Gastrocnemius medialis (tissue), 4 donors: ENCODE data around the gene UBN1. TPM values are rescaled to one million over a fixed set of nuclear protein-coding genes. Genes with fewer than 3 reads are reported as not detected.

Experiments used
- ATAC-seq, 2 donors: fragments of 150-250 bp; one replicate each; pipeline ENCODE4 v1.9.1; 2016
- DNase-seq, 2 donors: peaks; one replicate each; pipeline ENCODE4 v3.0.0-alpha.2; 2019
- H3K27ac ChIP-seq, 4 donors: fragments of 200-600 bp; sonication (generic); 1 replicate in 1 of 4; 2 replicates in 3 of 4; pipeline ENCODE4 v1.5.1; 2016 to 2018; ENCODE audit warnings: mild to moderate bottlenecking in 2 of 4, moderate library complexity in 1 of 4
- H3K27me3 ChIP-seq, 3 donors: fragments of 200-600 bp; sonication (generic) in 2 of 3; 1 replicate in 1 of 3; 2 replicates in 2 of 3; pipeline versions ENCODE4 v1.5.1 to v1.6.0; 2016 to 2019; ENCODE audit warnings: mild to moderate bottlenecking in 1 of 3, moderate library complexity in 1 of 3
- H3K36me3 ChIP-seq, 2 donors: fragments of 200-600 bp; sonication (generic) in 1 of 2; one replicate each; pipeline ENCODE4 v1.5.1; 2017 to 2018
- H3K4me1 ChIP-seq, 2 donors: fragments of 200-600 bp; sonication (generic) in 1 of 2; one replicate each; pipeline ENCODE4 v1.5.1; 2016 to 2017; ENCODE audit warnings: mild to moderate bottlenecking in 2 of 2
- H3K4me3 ChIP-seq, 4 donors: fragments of 200-600 bp; sonication (generic) in 3 of 4; 1 replicate in 1 of 4; 2 replicates in 3 of 4; pipeline ENCODE4 v1.5.1; 2016 to 2019; ENCODE audit warnings: mild to moderate bottlenecking in 2 of 4
- H3K9me3 ChIP-seq, 3 donors: fragments of 200-600 bp; sonication (generic) in 2 of 3; 1 replicate in 1 of 3; 2 replicates in 2 of 3; pipeline ENCODE4 v1.5.1; 2016 to 2019
- POLR2A ChIP-seq, 2 donors: fragments of 450-650 bp; IDR thresholded peaks; one replicate each; pipeline ENCODE4 v1.6.1; 2017; ENCODE audit warnings: antibody characterized with exemption in 2 of 2, mild to moderate bottlenecking in 2 of 2, moderate library complexity in 2 of 2
- in situ Hi-C, 4 donors: fragments of 200-750 bp; cut with MboI; loops; one replicate each; pipeline versions ENCODE4 v1.15.0 to v1.8.0; 2017; ENCODE audit warnings: low sequenced_read_pairs in 4 of 4
- intact Hi-C: fragments of 100-400 bp; cut with DNase I; formaldehyde crosslinking; loops from one replicate; pipeline ENCODE4 v1.15.1; 2023; ENCODE audit warnings: low total_unique reads
- total RNA-seq, 4 donors: library from RNA; depleted of rRNA; stranded (reverse); fragments of >200 nt; gene quantifications; one replicate each; pipeline versions ENCODE4 v1.1.0 to v1.2.3, GENCODE V29; 2016
- TF ChIP-seq, protein P1 (sequence below), 5 experiments: fragments of 450-650 bp in 3 of 5; fragments of 200-600 bp in 2 of 5; sonication (generic) in 2 of 5; IDR thresholded peaks in 4 of 5; conservative IDR thresholded peaks in 1 of 5; 1 replicate in 4 of 5; 2 replicates in 1 of 5; pipeline ENCODE4 v1.5.1; 2016 to 2019; ENCODE audit warnings: antibody characterized with exemption in 5 of 5, mild to moderate bottlenecking in 3 of 5, moderate library complexity in 3 of 5

UBN1 gene
- total RNA-seq, 4 donors from 2014 or later = 25.3 to 33.4 (median 28.2) TPM

DNA sequence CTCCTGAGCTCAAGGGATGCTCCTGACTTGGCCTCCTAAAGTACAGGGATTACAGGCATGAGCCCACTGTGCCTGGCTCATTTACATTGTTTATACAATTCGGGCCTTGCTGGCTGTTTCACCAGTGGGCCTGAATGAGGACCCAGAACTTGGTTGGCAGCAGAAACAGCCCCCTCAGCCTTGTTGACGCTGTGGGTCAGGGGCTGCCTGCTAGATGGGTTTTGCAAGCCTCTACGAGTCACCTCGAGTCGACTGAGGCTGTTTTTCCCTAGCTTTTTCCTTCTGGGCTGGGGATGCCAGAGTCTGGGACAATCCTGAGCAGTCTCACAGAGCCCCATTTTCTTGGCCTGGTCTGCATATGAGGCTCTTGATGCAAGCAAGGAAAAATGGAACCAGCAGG, 73.5 kb downstream of the UBN1 start:
- Histone ChIP-seq H3K27ac (no peak overlapping the region), H3K4me1 (no peaks in the 10 kb centered on the region), H3K36me3 (no peaks in the 10 kb centered on the region), H3K27me3 (no peaks in the 10 kb centered on the region), H3K4me3 (no peak overlapping the region), H3K9me3 (no peaks in the 10 kb centered on the region)
- in situ Hi-C loops (no loop called here), intact Hi-C loops (no loop called here)
- TF ChIP-seq POLR2A (IDR thresholded peaks at IDR 0.05) = no peak
- TF ChIP-seq, protein P1, sequence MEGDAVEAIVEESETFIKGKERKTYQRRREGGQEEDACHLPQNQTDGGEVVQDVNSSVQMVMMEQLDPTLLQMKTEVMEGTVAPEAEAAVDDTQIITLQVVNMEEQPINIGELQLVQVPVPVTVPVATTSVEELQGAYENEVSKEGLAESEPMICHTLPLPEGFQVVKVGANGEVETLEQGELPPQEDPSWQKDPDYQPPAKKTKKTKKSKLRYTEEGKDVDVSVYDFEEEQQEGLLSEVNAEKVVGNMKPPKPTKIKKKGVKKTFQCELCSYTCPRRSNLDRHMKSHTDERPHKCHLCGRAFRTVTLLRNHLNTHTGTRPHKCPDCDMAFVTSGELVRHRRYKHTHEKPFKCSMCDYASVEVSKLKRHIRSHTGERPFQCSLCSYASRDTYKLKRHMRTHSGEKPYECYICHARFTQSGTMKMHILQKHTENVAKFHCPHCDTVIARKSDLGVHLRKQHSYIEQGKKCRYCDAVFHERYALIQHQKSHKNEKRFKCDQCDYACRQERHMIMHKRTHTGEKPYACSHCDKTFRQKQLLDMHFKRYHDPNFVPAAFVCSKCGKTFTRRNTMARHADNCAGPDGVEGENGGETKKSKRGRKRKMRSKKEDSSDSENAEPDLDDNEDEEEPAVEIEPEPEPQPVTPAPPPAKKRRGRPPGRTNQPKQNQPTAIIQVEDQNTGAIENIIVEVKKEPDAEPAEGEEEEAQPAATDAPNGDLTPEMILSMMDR (IDR thresholded peaks at IDR 0.05 in 4 of 5, conservative IDR thresholded peaks at IDR 0.05 in 1 of 5) = no peak
- DNase-seq (no peak), ATAC-seq (no peak)

DNA sequence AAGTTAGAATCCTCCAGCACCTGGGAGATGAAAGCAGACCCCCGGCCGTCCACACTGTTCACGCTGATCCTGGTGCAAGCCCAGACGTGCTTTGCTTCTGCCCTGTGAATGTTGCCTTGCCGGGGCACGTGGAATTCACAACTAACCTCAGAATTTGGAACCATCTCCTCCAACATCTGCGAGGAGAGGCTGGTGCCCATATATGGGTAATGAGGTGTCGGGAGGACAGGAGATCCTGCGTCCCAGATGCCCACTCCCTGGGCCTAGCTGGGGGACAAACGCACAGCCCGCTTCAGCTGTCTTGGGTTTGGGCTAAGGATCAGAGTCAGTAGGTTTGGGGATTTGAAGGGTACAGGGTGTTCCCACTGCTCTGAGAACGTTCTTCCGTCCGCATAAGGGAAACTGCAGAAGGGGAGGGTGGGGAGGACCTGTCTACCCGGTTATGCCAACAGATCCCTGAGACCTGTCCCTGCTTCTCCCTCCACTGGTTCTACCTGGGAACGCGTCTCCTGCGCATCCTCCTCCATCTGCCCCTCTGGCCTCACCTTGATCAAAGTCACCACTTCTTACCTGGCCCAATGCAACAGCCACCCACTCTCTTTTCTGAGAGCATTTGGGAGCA, 75.6 kb downstream of the UBN1 start:
- Histone ChIP-seq H3K36me3 (peaks cover 0 to 8% of the 10 kb centered on the region in 2 donors), H3K4me1 (no peaks in the 10 kb centered on the region), H3K27ac (no peak overlapping the region), H3K27me3 (no peaks in the 10 kb centered on the region), H3K4me3 (no peak overlapping the region), H3K9me3 (peaks cover 0 to 7% (median 4%) of the 10 kb centered on the region in 3 donors)
- ATAC-seq (no peak), DNase-seq (no peak)
- TF ChIP-seq POLR2A (IDR thresholded peaks at IDR 0.05) = no peak
- TF ChIP-seq, protein P1 (IDR thresholded peaks at IDR 0.05 in 4 of 5, conservative IDR thresholded peaks at IDR 0.05 in 1 of 5) = no peak
- in situ Hi-C loops (no loop called here), intact Hi-C loops (no loop called here)

DNA sequence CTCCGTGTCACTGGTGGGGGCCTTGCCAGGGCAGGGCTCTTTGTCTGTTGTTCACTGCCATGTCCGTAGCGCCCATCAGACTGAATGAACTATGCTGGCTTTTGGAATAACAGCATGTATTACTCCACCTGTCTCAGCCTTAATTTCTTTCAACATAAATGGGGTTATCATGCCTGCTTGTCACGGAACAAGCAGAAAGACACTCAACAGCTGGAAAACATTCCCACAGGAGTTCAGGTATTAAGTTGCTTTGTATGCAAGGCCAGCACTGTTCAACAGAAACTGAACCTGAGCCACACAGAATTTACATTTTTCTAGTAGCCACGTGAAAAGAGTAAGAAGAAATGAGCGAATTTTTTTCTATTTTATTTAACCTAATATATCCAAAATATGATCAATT, 76.6 kb downstream of the UBN1 start:
- in situ Hi-C loops = no loop called here
- Histone ChIP-seq H3K27me3 (no peaks in the 10 kb centered on the region), H3K36me3 (peaks cover 0 to 8% of the 10 kb centered on the region in 2 donors), H3K4me3 (no peak overlapping the region), H3K27ac (no peak overlapping the region), H3K9me3 (peaks cover 0 to 7% (median 4%) of the 10 kb centered on the region in 3 donors), H3K4me1 (no peaks in the 10 kb centered on the region)
- intact Hi-C loops = no loop called here
- DNase-seq = no peak
- TF ChIP-seq, protein P1 (IDR thresholded peaks at IDR 0.05 in 4 of 5, conservative IDR thresholded peaks at IDR 0.05 in 1 of 5) = no peak
- no peak for TF ChIP-seq POLR2A (IDR thresholded peaks at IDR 0.05)
- ATAC-seq = no peak

DNA sequence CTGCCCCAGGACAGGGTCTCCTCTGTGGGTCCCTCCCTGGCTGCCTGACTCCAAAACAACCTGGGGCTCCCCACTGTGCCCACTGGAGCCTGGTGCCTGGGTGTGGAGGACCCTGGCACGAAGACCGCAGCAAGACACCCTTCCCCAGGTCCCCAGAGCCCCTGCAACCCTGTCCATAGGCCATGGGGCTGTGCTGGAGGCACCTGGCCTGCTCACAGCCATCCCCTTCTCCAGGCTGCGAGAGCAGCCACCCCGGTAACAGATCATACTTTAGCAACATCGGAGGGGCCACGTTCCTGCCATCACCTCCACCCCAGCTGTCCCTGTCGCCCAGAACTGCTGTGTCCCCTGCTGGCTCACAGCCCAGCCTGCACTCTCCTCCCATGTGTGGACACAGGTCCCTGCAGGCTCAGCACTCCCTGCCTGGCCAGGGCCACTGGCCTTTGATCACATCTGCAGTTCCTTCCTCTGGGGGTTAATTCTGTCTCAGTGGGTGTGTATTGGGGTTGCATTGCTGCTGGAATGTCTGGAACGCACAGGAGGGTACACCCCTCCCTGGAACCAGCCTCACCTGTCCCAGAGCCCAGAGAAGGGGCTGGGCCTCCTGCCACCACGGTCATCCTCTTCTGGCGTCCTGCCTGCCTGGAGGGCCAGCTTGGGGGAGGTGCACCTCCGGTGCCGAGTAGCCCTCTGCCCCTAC, 77.5 kb downstream of the UBN1 start:
- peaks cover 0 to 8% of the 10 kb centered on the region in 2 donors for H3K36me3 ChIP-seq
- in situ Hi-C loops = no loop called here
- no peak for ATAC-seq
- peaks cover 0 to 7% (median 4%) of the 10 kb centered on the region in 3 donors for H3K9me3 ChIP-seq
- H3K27ac ChIP-seq = no peak overlapping the region
- no peaks in the 10 kb centered on the region for H3K27me3 ChIP-seq
- intact Hi-C loops = no loop called here
- DNase-seq = no peak
- TF ChIP-seq, protein P1 (IDR thresholded peaks at IDR 0.05 in 4 of 5, conservative IDR thresholded peaks at IDR 0.05 in 1 of 5) = no peak
- no peak for TF ChIP-seq POLR2A (IDR thresholded peaks at IDR 0.05)
- no peak overlapping the region for H3K4me3 ChIP-seq
- no peaks in the 10 kb centered on the region for H3K4me1 ChIP-seq
